ENCODE results near the gene SBNO2. TPM values are rescaled to one million over a fixed set of nuclear protein-coding genes. Genes with fewer than 3 reads are reported as not detected.

The SBNO2 gene
- total RNA-seq, 3 donors from 2014 or later = 58.0 to 86.6 (median 74.6) TPM

DNA sequence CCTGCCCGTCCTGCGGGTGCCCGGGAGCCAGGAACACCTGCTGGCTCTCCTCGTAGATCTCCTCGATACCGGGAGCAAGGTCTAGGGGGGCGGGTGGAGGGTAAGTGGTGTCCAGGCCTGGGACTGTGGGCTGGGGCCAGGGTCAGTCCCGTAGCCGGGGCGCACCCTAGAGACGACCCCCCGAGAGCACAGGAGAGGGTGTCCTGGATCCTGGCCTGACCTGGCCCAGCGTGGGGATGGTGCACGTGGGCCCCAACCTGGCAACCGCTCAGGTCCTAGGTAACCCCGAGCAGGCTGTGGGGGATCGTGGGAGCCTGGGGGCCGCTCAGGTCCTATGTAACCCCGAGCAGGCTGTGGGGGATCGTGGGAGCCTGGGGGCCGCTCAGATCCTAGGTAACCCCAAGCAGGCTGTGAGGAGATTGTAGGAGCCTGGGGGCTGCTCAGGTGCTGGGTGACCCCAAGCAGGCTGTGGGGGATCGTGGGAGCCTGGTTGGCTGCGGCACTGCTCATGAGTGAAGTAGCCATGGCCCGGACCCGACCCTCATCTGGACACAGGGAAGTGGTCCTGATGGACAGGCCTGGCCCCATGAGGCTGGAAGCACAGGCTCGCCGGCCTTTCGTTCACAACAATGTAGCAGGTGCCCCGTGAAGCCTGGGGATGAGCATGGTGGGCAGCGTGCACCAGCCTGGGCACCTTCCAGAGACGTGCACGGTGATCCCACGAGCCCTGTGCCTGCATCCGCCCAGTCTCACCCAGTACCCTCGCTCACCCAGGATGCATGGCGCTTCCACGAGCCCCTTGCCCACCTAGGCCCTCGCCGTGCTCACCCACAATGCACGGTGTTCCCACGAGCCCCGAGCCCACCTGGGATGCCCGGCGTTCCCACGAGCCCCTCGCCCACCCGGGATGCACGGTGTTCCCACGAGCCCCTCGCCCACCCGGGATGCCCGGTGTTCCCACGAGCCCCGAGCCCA, 64.1 kb downstream of the SBNO2 start:
- H3K9me3 ChIP-seq = no peaks in the 10 kb centered on the region
- H3K4me3 ChIP-seq = no peak overlapping the region
- no peak for TF ChIP-seq CTCF (IDR thresholded peaks at IDR 0.05)
- ATAC-seq (no peak), DNase-seq (peak in 1 of 3 donors; percentile 39)
- peaks cover 5% of the 10 kb centered on the region for H3K36me3 ChIP-seq (ENCODE audit: low read depth)
- H3K4me1 ChIP-seq (ENCODE audit: low read depth) = peaks cover 17% of the 10 kb centered on the region
- intact Hi-C loops (cut with DNase I, micrococcal nuclease) = loop anchor here (10.0 kb wide), 2 partner anchors 75 to 85 kb away; no protein-coding TSS in a partner anchor

GRCh38 chr19:1109032-1109551, 65.0 kb downstream of the SBNO2 start:
- intact Hi-C loops (cut with DNase I, micrococcal nuclease) = no loop called here
- Histone ChIP-seq H3K36me3 (ENCODE audit: low read depth) (peaks cover 5% of the 10 kb centered on the region), H3K4me3 (no peak overlapping the region), H3K4me1 (ENCODE audit: low read depth) (peaks cover 17% of the 10 kb centered on the region), H3K9me3 (no peaks in the 10 kb centered on the region)
- no peak for TF ChIP-seq CTCF (IDR thresholded peaks at IDR 0.05)
- DNase-seq (peak in 1 of 3 donors; percentile 38), ATAC-seq (no peak)

DNA sequence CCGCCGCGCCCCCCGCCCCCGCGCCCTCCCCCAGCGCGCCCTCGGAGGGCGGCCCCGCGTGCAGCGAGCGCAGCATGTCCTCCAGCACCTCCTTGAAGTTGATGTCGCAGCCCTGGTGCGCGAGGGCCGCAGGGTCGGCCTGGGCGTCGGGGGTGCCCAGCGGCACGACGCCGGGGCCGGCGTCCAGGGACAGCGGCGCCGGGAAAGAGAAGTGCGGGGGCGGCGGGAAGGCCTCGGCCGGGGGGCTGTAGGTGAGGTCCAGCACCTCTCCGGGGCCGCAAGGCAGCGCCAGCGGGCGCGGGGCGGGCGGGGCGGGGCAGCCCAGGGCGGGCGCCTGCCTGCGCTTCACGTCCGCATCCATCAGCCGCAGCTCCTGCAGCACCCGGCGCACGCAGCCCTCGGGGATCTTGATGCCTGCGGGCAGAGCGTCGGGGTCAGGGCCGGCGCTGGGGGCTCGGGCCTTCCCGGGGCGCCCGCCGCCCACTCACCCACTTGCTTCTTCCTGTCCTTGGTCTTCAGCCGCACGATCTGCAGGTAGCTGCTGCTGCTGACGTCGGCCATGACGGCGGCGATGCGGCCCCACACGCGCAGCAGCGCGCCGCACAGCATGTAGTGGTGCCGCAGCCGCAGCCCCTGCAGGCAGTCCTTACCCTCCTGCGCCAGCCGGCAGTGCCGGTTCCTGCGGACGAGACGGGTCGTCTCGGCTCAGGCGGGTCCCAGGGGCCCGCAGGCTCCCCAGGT, 65.6 kb downstream of the SBNO2 start:
- Histone ChIP-seq H3K9me3 (no peaks in the 10 kb centered on the region), H3K4me1 (ENCODE audit: low read depth) (peaks cover 14% of the 10 kb centered on the region), H3K36me3 (ENCODE audit: low read depth) (peaks cover 5% of the 10 kb centered on the region), H3K4me3 (no peak overlapping the region)
- TF ChIP-seq CTCF (IDR thresholded peaks at IDR 0.05) = no peak
- DNase-seq (peak in 1 of 3 donors; percentile 36), ATAC-seq (no peak)
- intact Hi-C loops (cut with DNase I, micrococcal nuclease) = no loop called here

GRCh38 chr19:1107661-1108261, 66.3 kb downstream of the SBNO2 start:
- H3K4me1 ChIP-seq (ENCODE audit: low read depth) = peaks cover 20% of the 10 kb centered on the region
- ATAC-seq = no peak
- peaks cover 5% of the 10 kb centered on the region for H3K36me3 ChIP-seq (ENCODE audit: low read depth)
- H3K9me3 ChIP-seq = no peaks in the 10 kb centered on the region
- intact Hi-C loops (cut with DNase I, micrococcal nuclease) = no loop called here
- peak in 1 of 3 donors; percentile 34 for DNase-seq
- no peak overlapping the region for H3K4me3 ChIP-seq
- TF ChIP-seq CTCF (IDR thresholded peaks at IDR 0.05) = no peak

Measured in mucosa of descending colon (tissue), 3 donors.